K562 (cell line): ENCODE data around the gene B3GLCT. TPM values are rescaled to one million over a fixed set of nuclear protein-coding genes. Genes with fewer than 3 reads are reported as not detected.

Experiments used
- BHLHE40 ChIP-seq: IDR thresholded peaks from 2 replicates; pipeline ENCODE4 v1.6.1; 2011; ENCODE audit warnings: low read length, improper control_type of control experiment
- DPF2 ChIP-seq: fragments of 450-650 bp; IDR thresholded peaks from 2 replicates; pipeline ENCODE4 v1.6.1; 2016
- HMG20B ChIP-seq: fragments of 250-450 bp; sonication (Bioruptor Pico); IDR thresholded peaks from 2 replicates; pipeline ENCODE4 v1.5.0; 2021; ENCODE audit warnings: mild to moderate bottlenecking
- HNRNPLL ChIP-seq: fragments of 200-400 bp; formaldehyde crosslinking; IDR thresholded peaks from 2 replicates; pipeline ENCODE4 v1.6.1; 2017; ENCODE audit warnings: low read length, low read depth, mild to moderate bottlenecking; ENCODE audit not compliant: poor library complexity, severe bottlenecking
- MLLT1 ChIP-seq, 2 experiments: fragments of 450-650 bp; IDR thresholded peaks; 2 replicates each; pipeline ENCODE4 v1.6.1; 2016
- MYC ChIP-seq, 2 experiments: fragments of 250-450 bp in 1 of 2; sonication (Bioruptor Pico) in 1 of 2; IDR thresholded peaks; 2 replicates each; pipeline versions ENCODE4 v1.5.1 to v1.6.1; 2012 to 2021; ENCODE audit warnings: low read depth in 2 of 2, borderline replicate concordance in 1 of 2, improper control_type of control experiment in 1 of 2, low read length in 1 of 2, mild to moderate bottlenecking in 1 of 2, moderate library complexity in 1 of 2
- PBX2 ChIP-seq, 2 experiments: IDR thresholded peaks in 1 of 2; conservative IDR thresholded peaks in 1 of 2; 2 replicates each; pipeline ENCODE4 v1.6.1; 2016; ENCODE audit warnings: low read depth in 2 of 2, mild to moderate bottlenecking in 1 of 2, missing compliant biosample characterization in 1 of 2, missing genetic modification characterization in 1 of 2, moderate library complexity in 1 of 2
- PHTF2 ChIP-seq: fragments of 250-450 bp; sonication (Bioruptor Pico); IDR thresholded peaks from 2 replicates; pipeline ENCODE4 v1.5.0; 2021; ENCODE audit warnings: mild to moderate bottlenecking
- PREB ChIP-seq: sonication (generic); formaldehyde crosslinking; IDR thresholded peaks from 2 replicates; pipeline ENCODE4 v1.8.1; 2023; ENCODE audit warnings: mild to moderate bottlenecking, missing genetic modification reagents
- RAD21 ChIP-seq, 2 experiments: fragments of 250-450 bp in 1 of 2; fragments of 450-650 bp in 1 of 2; sonication (Bioruptor Pico) in 1 of 2; formaldehyde crosslinking in 1 of 2; IDR thresholded peaks in 1 of 2; conservative IDR thresholded peaks in 1 of 2; 2 replicates each; pipeline versions ENCODE4 v1.4.0 to v1.8.0; 2020 to 2022; ENCODE audit warnings: mild to moderate bottlenecking in 2 of 2, moderate library complexity in 1 of 2
- SMARCA4 ChIP-seq: fragments of 450-650 bp; IDR thresholded peaks from 2 replicates; pipeline ENCODE4 v1.6.1; 2016
- SRSF1 ChIP-seq: fragments of 200-400 bp; formaldehyde crosslinking; IDR thresholded peaks from 2 replicates; pipeline ENCODE4 v1.6.1; 2017; ENCODE audit warnings: mild to moderate bottlenecking, low read depth, low read length, moderate library complexity
- TAL1 ChIP-seq: fragments of 450-650 bp; IDR thresholded peaks from 2 replicates; pipeline ENCODE4 v1.6.1; 2016; ENCODE audit warnings: mild to moderate bottlenecking
- VEZF1 ChIP-seq: fragments of 200-800 bp; sonication (Bioruptor generic); IDR thresholded peaks from 2 replicates; pipeline ENCODE4 v1.6.1; 2017; ENCODE audit warnings: missing genetic modification characterization, missing compliant biosample characterization
- ZBTB12 ChIP-seq: fragments of 250-450 bp; sonication (Bioruptor Pico); IDR thresholded peaks from 2 replicates; pipeline ENCODE4 v1.4.0; 2020
- ZBTB2 ChIP-seq: fragments of 450-650 bp; IDR thresholded peaks from 2 replicates; pipeline ENCODE4 v1.6.1; 2016; ENCODE audit warnings: antibody characterized with exemption
- ZZZ3 ChIP-seq: fragments of 450-650 bp; IDR thresholded peaks from 2 replicates; pipeline ENCODE4 v1.6.1; 2016; ENCODE audit warnings: antibody characterized with exemption, mild to moderate bottlenecking, moderate library complexity
- polyA plus RNA-seq, 8 experiments: library from polyadenylated mRNA; depleted of rRNA in 4 of 8; stranded (reverse) in 5 of 8; unstranded in 3 of 8; fragments of >200 nt; fragmentation: Nextera tagmentation in 2 of 8; fragmentation: Illumina TruSeq in 1 of 8; extraction: Ambion mirVana in 2 of 8; extraction: Trizol in 1 of 8; gene quantifications; 2 replicates each; pipeline versions ENCODE4 v1.2.1 to v1.2.3, GENCODE V29; 2011 to 2014; ENCODE audit warnings: inconsistent platforms in 1 of 8, missing spikeins in 1 of 8
- total RNA-seq, 7 experiments: library from RNA; depleted of rRNA in 6 of 7; stranded (reverse); fragments of >200 nt in 6 of 7; fragmentation: Illumina TruSeq in 2 of 7; extraction: Trizol in 2 of 7; gene quantifications; 2 replicates each; pipeline versions ENCODE4 v1.2.1 to v1.2.3, GENCODE V29; 2011 to 2021; ENCODE audit warnings: low replicate concordance in 1 of 7

The B3GLCT gene
- total and polyA plus RNA-seq, 9 of the 15 experiments (the other 6 are each of a cell fraction or from before 2014, with no cell fraction given): 1.1 to 5.1 (median 2.9) TPM

- peak; percentile 33; the same call in 1 of the 2 replicates for TF ChIP-seq ZBTB2
- TF ChIP-seq PREB (CRISPR knock-in tag): no peak
- peak; percentile 92 for TF ChIP-seq DPF2
- no peak for TF ChIP-seq HNRNPLL
- TF ChIP-seq ZBTB12 (CRISPR knock-in tag): no peak
- 0 out of 2 replicates have a peak, but pooled peaks have one; percentile 11 for TF ChIP-seq MYC (IDR thresholded peaks at IDR 0.05; ENCODE audit: low read depth, low read length)
- no peak for TF ChIP-seq MYC (CRISPR knock-in tag; IDR thresholded peaks at IDR 0.05; ENCODE audit: borderline replicate concordance, low read depth)
- no peak for TF ChIP-seq PBX2 (CRISPR knock-in tag; IDR thresholded peaks at IDR 0.05; ENCODE audit: low read depth)
- TF ChIP-seq PBX2 (tag; conservative IDR thresholded peaks at IDR 0.05; ENCODE audit: low read depth): peak; percentile 90
- no peak for TF ChIP-seq ZZZ3
- TF ChIP-seq MLLT1 (IDR thresholded peaks at IDR 0.05): no peak
- peak; percentile 54 for TF ChIP-seq TAL1
- no peak for TF ChIP-seq PHTF2 (CRISPR knock-in tag)
- 0 out of 2 replicates have a peak, but pooled peaks have one; percentile 12 for TF ChIP-seq BHLHE40
- TF ChIP-seq HMG20B (CRISPR knock-in tag): no peak
- no peak for TF ChIP-seq SRSF1
- TF ChIP-seq SMARCA4: peak; percentile 89
- TF ChIP-seq VEZF1 (CRISPR knock-in tag): peak; percentile 76
- TF ChIP-seq RAD21 (CRISPR knock-in tag; conservative IDR thresholded peaks at IDR 0.05 in 1 of 2, IDR thresholded peaks at IDR 0.05 in 1 of 2): no peak
Measured at GRCh38 chr13:31204592-31204991, 4.8 kb downstream of the B3GLCT start (continued).
